Measurements from ENCODE around the gene MAP3K7.

GRCh38 chr6:90494067-90494780 is 92.6 kb downstream of the MAP3K7 start:
- no peak for TF ChIP-seq PBX3 (CRISPR knock-in tag; IDR thresholded peaks at IDR 0.05; ENCODE audit: borderline replicate concordance)
- no peak for TF ChIP-seq JUN (CRISPR knock-in tag; IDR thresholded peaks at IDR 0.05)
- no peak for TF ChIP-seq FOSL2 (CRISPR knock-in tag; IDR thresholded peaks at IDR 0.05)
- no peak for TF ChIP-seq UBTF (CRISPR knock-in tag; IDR thresholded peaks at IDR 0.05)
- no peak for TF ChIP-seq TAF1 (CRISPR knock-in tag; IDR thresholded peaks at IDR 0.05)
- no peak for TF ChIP-seq ZNF788 (CRISPR knock-in tag; IDR thresholded peaks at IDR 0.05; ENCODE audit: borderline replicate concordance)
- no peak for TF ChIP-seq NFYB (CRISPR knock-in tag; IDR thresholded peaks at IDR 0.05)
- TF ChIP-seq GABPA (IDR thresholded peaks at IDR 0.05; ENCODE audit: low read depth, low read length), result no peak
- no peak for TF ChIP-seq GABPA (CRISPR knock-in tag; IDR thresholded peaks at IDR 0.05; ENCODE audit: low read depth)
- TF ChIP-seq GABPB1 (CRISPR knock-in tag; IDR thresholded peaks at IDR 0.05), result no peak
